Measurements from ENCODE around the gene TUBAL3.

GRCh38 chr10:5354068-5354467, 50.6 kb downstream of the TUBAL3 start:
- TF ChIP-seq IRF2 (CRISPR knock-in tag; IDR thresholded peaks at IDR 0.05; ENCODE audit: borderline replicate concordance, low read depth) (no peak), CTCF (IDR thresholded peaks at IDR 0.05) (no peak), ZNF232 (CRISPR knock-in tag; IDR thresholded peaks at IDR 0.05) (no peak), STAT6 (CRISPR knock-in tag; conservative IDR thresholded peaks at IDR 0.05; ENCODE audit: low read depth) (no peak), TEAD1 (CRISPR knock-in tag; IDR thresholded peaks at IDR 0.05) (no peak), FOXP1 (CRISPR knock-in tag; IDR thresholded peaks at IDR 0.05; ENCODE audit: borderline replicate concordance) (no peak), ZNF281 (CRISPR knock-in tag; IDR thresholded peaks at IDR 0.05) (no peak), ESRRA (CRISPR knock-in tag; IDR thresholded peaks at IDR 0.05; ENCODE audit: borderline replicate concordance) (no peak)

Measured in WTC11 (cell line).